Activated T-cell treated with anti-CD3 and anti-CD28 coated beads, Interleukin-2, amount 50 U/mL, for 48 hours (primary cell): ENCODE results near the gene TFDP1.
"Not testable (repeated sequence)": the region's sequence is repeated elsewhere in the genome, so short reads cannot be mapped to it uniquely, and the experiment has no call there.

Experiments
- DNase-seq, 2 experiments: peaks; one replicate each; pipeline ENCODE4 v3.0.0-alpha.2; 2020

TFDP1 gene

DNA sequence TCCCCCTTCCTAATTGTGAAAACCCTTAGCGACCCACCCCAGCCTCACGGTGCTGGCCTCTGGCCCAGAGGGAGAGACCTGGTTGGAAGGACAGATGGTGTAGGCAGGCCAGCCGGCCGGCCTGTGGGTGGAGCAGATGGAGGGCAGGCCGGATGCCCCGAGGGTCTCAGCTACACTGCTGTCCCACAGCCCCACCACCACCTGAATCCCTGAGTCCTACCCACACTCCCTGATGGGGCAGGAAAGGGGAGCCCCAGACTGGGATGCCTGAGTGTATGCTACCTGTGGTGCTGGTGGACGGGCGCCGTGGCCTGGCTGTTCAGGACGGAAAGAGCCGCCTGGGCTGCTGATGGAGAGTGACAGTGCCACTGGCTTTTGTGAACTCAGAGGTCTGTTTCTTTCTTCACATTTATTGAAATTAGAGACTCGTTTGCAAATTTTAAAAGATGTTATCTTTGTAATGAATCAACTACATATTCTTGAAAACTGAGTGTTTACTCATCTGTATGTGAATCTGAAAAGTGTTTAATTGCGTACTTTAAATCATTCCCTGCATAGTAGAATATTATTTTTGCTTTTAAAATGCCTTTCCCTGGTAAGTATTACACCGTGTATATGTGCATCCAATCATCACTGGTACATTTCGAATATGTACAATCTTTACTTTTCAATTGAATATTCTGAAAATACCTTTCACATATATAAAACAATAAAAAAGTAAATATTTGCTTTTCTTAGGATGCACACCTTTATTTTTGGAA, 35.7 kb downstream of the TFDP1 start:
- no peak for DNase-seq

DNA sequence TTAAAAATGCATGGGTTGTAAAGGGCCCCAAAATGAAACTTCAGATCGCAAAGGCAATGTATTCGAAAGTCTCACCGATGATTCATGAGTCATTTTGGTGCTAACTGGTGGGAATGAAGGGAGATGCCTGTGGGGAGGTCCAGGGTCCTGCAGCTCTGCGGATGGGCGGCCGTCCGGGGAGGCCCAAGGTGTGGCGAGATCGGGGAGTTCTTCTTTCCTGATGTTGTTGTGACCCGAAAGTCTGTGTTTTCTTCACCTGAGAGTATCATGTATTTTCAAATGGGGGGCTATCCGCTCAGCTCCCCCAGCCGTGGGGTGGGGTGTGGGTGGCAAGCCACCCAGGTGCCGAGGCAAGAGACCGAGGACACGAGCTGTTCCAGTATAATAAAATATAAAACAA, 36.5 kb downstream of the TFDP1 start:
- DNase-seq, result no peak

DNA sequence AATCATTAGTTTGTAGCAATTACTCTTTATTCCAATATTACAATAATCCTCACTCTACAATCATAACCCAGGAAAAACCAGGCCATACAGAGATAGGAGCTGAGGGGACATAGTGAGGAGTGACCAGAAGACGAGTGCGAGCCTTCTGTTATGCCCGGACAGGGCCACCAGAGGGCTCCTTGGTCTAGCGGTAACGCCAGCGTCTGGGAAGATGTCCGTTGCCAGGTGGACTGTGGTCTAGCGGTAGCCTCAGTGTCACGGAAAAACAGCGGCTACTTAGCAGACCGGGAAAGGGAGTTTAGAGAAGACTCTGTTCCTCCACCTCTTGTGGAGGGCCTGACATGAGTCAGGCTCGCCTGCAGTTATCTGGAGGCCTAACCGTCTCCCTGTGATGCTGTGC, 36.9 kb downstream of the TFDP1 start:
- DNase-seq, result not testable (repeated sequence)

DNA sequence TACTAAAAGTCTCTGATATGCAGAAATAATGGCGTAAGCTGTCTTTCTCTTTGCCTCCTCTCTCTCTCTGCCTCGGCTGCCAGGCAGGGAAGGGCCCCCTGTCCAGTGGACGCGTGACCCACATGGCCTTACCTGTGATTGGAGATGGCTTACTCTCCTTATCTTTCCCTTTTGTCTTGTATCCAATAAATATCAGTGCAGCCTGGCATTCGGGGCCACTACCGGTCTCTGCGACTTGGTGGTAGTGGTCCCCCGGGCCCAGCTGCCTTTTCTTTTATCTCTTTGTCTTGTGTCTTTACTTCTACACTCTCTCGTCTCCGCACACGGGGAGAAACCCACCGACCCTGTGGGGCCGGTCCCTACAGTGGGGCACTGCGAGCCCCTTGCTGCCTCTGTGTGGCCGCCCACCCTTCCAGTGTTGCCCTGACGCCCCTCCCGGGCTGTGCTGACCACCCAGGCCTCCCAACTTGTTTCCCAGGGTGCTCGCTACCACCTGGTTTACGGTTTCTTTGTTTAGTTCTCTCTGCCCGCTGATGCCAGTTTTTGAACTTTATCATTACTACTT, 37.5 kb downstream of the TFDP1 start:
- not testable (repeated sequence) for DNase-seq

DNA sequence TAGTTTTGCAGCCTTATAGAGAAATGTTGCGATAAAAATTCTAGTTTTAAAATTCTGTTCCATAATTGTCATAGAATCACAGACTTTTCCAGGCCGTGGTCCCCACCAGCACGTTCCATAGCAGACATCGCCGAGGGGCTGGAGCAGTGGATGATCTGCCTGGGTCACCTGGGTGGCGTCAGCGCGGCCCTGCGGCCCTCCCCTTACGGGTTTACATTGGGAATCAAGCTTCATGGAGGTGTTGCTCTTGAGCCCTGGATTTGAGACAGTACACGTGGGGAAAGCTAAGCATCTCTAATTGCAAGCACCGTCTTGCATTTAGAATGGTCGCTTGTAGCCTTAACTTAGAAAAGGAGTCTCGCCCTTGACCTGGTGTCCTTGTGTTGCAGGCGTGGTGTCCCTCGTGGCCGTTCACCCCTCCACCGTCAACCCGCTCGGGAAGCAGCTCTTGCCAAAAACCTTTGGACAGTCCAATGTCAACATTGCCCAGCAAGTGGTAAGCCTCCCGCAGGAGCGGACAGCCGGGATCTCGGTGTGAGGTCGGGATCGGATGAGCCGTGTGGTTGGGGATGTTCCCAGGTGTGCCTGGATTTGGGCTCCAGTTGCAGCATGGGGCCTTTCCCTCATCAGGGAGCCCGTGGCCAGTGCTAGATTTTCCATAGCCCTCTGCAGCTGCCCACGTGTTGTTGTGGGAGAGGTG, 38.4 kb downstream of the TFDP1 start:
- DNase-seq, result no peak

DNA sequence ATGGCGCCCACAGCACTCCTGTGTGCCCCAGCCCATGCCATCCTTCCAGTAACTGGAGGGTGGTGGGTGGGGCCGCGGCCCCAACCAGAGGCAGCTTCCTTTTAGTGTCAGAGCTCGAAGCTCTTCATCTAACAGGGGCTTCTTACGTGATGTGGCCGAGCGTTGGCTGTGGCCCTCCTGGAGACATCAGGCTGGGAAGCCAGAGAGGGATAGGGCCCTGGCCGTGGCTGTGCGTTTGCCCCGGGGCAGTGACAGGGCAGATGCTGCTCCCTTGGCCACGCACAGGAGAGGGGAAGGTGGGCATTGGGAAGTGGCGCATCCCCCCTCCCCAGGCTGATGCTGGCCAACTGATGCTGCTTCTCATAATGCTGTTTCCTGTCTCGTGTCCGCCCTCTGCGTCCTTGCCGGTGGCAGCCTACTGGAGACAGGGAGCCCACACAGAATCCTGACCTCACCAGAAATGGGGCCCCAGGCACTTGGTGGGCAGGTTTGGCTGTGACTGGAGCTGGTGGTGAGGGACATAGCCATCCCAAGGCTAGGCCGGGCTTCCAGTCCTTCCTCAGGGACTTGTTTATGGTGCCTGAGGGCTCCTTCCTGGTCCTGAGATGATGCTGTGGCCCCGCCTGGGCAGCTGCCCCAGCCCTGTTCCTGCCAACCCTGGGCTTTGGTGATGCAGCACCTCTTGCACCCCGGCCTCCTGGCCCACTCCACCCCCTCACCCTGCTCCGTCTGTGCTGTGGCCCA, 39.1 kb downstream of the TFDP1 start:
- DNase-seq, result no peak

DNA sequence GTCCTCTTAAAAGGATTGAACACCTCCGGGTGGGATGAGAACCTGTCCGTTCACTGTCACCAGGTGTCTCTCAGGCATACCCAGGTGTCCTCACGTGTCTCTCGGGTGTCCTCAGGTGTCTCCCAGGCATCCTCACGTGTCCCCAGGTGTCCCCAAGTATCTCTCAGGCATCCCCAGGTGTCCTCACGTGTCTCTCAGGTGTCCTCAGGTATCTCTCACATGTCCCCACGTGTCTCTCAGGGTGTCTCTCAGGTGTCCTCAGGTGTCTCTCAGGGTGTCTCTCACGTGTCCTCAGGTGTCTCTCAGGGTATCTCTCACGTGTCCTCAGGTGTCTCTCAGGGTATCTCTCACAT, 39.7 kb downstream of the TFDP1 start:
- no peak for DNase-seq

DNA sequence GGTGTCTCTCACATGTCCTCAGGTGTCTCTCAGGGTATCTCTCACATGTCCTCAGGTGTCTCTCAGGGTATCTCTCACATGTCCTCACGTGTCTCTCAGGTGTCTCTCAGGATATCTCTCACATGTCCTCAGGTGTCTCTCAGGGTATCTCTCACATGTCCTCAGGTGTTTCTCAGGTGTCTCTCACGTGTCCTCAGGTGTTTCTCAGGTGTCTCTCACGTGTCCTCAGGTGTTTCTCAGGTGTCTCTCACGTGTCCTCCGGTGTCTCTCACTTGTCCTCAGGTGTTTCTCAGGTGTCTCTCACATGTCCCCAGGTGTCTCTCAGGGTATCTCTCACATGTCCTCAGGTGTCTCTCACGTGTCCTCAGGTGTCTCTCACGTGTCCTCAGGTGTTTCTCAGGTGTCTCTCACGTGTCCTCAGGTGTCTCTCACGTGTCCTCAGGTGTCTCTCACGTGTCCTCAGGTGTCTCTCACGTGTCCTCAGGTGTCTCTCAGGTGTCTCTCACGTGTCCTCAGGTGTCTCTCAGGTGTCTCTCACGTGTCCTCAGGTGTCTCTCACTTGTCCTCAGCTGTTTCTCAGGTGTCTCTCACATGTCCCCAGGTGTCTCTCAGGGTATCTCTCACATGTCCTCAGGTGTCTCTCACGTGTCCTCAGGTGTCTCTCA, 40.2 kb downstream of the TFDP1 start:
- DNase-seq, result not testable (repeated sequence)

DNA sequence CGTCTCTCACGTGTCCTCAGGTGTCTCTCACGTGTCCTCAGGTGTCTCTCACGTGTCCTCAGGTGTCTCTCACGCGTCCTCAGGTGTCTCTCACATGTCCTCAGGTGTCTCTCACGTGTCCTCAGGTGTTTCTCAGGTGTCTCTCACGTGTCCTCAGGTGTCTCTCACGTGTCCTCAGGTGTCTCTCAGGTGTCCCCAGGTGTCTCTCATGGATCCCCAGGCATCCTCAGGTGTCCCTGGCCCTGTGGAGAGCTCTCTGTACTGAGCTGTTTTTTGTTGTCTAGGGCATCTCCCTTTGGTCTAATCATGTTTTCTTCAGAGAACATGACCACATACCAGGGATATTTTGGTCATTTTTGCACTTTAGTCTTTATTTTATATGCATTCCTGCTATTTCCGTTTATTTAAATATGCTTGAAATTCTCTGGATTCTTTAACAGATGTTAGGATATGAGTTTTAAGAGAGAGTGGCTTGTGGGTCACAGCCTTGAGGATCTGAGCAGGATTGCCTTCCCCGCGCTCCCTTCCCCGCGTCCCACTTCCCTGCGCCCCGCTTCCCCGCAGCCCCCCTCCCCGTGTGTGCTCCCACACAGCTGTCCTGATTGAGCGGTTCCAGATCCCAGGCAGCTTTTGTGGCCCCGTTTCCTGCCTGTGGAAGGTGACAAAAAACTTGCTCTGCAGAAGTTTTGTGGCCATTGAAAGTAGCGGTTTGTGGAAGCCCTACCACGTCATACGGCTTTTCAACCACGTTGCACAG, 41.6 kb downstream of the TFDP1 start:
- DNase-seq, result no peak

DNA sequence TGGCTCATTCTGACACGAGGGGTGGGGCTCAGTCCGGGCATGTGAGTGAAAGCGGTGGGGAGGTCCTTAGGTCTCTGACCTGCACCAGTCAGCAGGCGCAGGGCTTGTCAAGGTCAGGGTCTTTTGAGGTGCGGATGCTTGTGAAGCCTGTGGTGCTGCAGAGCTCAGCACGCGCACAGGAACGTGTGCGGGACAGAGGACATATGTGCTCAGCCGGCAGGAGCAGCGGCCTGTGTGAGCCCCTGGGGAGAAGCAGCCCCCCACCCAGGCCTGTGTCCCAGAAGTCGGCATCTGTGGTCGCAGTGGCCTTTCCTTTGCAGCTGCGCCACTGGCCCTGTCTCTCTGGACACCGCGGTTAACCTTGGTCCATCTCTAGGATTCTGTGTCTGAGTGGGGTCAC, 42.6 kb downstream of the TFDP1 start:
- DNase-seq, result no peak

DNA sequence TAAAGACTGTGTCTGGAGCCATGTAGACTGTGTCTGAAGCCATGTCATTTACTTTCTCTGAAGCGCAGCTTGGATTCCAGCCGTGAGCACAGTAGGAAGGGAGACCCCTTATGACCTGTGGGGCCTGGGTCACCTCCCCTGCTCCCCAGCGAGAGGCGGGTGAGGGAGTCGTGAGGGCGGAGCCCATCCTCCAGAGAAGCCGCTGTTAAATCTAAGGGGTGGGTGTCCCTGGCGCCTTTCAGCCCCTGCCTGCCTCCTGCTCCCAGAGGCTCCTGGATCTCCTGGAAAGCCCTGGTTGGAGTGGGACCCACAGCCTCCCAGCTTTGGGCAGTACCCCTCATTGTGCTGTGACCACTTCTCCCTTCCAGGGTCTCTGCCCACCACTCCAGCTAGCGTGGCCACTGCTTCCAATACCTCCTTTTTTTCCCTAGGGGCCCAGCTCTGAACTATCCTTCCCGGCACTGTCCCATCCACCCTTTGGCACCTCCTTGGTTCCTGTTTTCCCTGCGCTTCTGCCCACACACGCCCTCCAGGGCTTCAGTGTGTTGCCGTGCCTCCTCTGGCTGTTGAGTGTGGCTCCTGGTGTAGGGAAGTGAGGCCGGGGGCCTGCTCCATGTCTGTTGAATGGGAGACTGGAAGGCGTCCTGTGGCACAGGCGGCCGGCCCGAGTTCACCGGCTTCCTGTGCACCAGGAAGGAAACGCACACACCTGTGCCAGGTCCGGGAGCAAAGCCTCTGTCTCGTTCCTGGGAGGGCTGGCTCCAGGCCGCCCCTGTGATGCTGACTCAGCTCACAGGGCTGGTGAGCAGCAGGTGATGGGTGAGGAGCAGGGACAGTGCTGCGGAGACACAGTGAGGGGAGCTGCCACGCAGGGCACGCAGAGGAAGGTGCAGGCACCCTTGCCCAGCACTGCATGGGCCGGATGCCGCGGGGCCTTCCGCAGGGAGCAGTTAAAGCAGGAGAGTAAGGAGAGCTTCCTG, 44.0 kb downstream of the TFDP1 start:
- no peak for DNase-seq

DNA sequence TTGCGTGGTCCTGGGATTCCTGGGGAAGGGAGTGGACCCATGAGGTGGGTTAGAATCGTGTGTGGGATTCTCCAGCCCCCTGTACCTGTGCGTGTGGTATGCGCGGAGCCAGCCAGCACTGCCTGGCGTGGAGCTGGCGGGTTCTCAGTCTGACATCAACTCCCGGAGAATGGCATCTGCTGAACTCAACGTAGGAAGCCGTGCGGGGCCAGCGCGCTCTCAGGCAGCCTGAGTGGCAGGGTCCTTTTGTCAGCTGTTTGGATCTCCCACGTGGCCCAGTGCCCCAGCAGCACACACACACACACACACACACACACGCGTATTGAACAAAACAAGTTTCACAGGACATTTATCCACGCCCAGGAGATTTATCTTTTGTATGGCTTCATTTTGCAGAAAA, 45.3 kb downstream of the TFDP1 start:
- DNase-seq, result no peak

DNA sequence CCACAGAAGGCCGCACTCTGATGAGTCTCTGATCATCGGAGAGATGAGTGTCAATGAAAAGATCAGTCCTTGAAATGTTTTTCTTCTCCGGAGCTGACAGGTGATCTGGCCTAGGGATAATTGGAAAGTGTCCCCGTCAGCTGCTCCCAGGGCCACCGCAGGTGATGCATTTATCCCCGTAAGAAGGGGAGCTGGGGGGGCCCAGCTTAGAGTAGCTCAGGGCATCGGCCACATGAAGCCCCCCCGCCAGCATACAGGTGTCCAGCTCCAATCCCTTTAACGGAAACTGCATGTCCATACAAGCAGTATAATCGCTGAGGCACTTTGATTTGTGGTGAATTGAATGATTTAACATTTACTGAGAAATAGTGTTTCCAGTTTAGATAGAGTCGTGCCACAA, 45.7 kb downstream of the TFDP1 start:
- DNase-seq, result no peak

DNA sequence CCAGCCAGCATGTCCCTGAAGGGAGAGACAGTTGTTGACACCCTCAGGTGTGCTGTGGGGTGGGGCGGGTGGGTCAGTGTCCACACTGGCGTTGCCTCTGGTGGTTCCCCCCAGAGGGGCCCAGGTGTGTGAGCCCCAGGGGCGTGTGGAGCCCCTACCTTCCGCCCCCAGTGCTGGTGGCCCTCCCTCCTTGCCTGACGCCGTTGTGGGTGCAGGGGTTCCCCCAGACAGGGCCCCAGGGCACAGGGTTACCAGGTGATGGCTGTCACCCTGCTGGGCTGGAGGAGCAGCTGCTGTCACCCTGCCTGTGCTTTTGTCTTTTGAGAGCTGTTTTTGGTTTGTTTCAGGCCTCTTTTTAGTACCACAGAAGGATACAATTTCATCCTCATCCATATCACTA, 46.3 kb downstream of the TFDP1 start:
- DNase-seq, result no peak

DNA sequence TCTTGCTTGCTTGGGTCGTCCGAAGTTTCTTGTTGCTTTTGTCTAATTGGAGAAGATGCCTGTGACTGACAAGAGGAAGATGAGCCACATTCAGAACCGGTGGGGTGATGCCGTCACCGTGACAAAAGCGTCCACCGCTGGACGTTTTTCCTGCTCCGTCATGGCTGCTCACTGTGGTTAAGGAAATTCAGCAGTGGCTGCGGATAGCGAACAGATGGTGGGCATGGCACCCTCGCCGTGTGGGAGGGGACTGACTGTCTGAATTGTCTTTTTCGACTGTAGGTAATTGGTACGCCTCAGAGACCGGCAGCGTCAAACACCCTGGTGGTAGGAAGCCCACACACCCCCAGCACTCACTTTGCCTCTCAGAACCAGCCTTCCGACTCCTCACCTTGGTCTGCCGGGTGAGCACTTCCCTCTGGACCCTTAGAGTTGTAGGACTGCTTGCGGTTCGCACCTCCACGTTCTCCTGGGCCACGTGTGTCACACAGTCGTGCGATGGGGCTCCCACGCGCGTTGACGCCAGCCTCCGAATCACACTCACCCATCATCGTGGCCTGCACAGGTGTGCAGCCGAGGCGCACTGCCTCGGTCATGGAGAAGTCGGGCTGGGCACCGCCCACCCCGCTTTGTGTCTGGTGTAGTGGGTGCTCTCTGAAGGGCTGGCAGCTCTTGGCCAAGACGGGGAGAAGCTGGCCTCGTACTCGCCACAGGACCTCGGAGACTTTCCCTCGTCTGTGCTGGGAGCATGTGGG, 47.0 kb downstream of the TFDP1 start:
- DNase-seq, result no peak

DNA sequence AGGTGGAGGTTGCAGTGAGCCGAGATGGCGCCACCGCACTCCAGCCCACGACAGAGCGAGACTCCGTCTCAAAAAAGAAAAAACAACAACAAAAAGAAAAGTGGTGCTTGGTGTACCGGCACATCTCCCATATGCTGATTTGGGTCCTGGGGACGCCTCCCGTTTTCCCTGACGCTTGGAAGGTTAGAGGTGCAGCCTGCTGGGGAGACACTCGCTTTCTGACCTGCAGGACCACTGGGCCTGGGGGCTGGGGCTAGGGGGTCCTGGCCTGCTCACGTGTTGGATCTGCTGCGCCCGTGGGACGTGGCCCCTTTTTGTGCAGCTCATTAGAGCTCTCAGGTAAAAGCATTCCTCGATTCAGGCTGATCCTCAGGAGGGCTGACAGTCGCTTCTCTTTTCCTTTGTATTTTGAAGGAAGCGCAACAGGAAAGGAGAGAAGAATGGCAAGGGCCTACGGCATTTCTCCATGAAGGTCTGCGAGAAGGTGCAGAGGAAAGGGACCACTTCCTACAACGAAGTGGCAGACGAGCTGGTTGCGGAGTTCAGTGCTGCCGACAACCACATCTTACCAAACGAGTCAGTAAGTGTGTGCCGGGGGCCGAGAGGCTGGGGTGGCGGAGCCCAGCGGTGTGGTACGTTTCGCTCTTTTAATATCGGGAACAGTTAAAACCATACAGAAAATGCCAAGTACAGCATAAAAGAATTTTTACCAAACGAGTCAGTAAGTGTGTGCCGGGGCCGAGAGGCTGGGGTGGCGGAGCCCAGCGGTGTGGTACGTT, 48.3 kb downstream of the TFDP1 start:
- DNase-seq, result no peak

DNA sequence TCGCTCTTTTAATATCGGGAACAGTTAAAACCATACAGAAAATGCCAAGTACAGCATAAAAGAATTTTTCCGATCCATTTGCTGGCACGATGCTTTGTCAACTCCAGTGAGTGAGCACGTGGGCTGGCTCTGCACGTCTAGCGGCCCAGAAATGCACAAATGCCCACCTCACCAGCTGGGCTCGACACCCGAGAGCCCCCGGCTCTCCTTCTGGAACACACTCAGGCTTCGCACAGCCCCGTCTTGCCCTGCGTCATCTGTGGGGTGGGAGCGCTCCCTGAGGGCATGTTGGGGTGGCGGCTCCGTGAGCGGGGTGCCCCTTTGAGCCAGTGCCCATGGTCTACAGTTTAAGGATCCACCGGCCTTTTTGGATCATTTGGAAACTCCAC, 48.9 kb downstream of the TFDP1 start:
- DNase-seq, result no peak

DNA sequence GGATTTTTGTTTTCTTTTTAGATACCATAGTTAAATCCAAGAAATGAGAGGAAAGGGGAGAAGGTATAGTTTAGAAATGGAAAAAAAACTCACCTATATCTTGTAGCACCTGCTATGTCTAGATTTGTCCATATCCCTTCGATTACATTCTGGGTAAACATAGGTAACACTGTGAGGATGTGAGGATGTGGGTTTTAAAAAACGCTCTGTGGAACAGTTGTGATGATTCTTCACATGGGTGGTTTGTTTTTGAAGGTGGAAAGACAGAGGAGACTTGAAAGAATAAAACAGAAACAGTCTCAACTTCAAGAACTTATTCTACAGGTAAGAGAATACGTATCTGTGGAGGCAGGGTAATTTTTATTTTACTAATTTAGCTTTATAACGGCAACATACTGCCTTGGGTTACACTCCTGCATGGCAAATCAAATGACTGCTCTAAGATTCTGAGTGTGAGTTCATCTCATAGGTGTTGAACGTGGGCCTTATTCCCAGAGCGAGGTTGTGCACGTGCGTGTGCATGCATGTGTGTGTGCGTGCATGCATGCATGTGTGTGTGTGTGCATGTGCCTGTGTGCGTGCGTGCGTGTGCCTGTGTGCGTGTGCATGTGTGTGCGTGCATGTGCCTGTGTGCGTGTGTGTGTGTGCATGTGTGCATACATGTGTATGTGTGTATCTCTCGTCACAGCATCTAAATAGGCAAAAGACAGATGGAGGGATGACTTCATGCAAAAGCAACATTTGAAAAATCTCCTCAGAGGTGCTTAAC, 49.9 kb downstream of the TFDP1 start:
- no peak for DNase-seq

DNA sequence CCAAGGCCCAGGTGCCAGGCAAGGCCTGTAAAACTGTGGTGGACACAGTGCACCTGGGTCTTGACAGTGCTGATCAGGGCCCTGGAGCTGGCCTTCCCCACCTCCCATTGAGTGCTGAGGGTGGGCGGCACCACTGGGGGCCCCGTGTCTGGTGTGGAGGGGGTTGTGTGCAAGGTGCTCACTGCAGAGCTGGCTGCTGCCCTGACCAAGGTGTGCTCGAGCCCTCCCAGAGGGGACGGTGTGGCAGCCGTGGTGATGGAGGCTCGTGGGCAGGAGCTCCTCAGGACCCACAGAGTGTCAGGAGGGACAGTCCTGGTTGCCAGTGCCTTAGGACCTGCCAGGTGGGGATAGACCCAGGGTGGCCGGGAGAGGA, 50.5 kb downstream of the TFDP1 start:
- no peak for DNase-seq
